Mesodermal cell (in vitro differentiated cells): Measurements from ENCODE around the gene EXOC3.

Experiments used
- H3K27ac ChIP-seq: 2 replicates; pipeline ENCODE4 v1.7.0; 2013; ENCODE audit warnings: mild to moderate bottlenecking, low read depth, low read length, moderate library complexity; ENCODE audit not compliant: severe bottlenecking
- H3K36me3 ChIP-seq: 2 replicates; pipeline ENCODE4 v1.7.1; 2013; ENCODE audit warnings: mild to moderate bottlenecking, low read length, moderate library complexity; ENCODE audit not compliant: control insufficient read depth, insufficient read depth
- H3K4me1 ChIP-seq: one replicate; pipeline ENCODE4 v1.7.1; 2013; ENCODE audit warnings: mild to moderate bottlenecking, low read length; ENCODE audit not compliant: insufficient read depth, control insufficient read depth, poor library complexity, severe bottlenecking
- H3K4me3 ChIP-seq: 2 replicates; pipeline ENCODE4 v1.7.0; 2013; ENCODE audit warnings: low read length, control low read depth, mild to moderate bottlenecking; ENCODE audit not compliant: insufficient read depth, poor library complexity, severe bottlenecking; ENCODE audit errors: extremely low read depth
- H3K9me3 ChIP-seq: 2 replicates; pipeline ENCODE4 v1.7.1; 2013; ENCODE audit warnings: mild to moderate bottlenecking, low read length, moderate library complexity; ENCODE audit not compliant: control insufficient read depth
- WGBS, 2 experiments: methylation state at CpG; one replicate each; pipeline ENCODE4 v1.1.5; 2013; ENCODE audit warnings: missing lambda C conversion rate in 2 of 2; ENCODE audit not compliant: insufficient coverage in 2 of 2; 5-methylcytosine and 5-hydroxymethylcytosine counted together

EXOC3 gene

DNA sequence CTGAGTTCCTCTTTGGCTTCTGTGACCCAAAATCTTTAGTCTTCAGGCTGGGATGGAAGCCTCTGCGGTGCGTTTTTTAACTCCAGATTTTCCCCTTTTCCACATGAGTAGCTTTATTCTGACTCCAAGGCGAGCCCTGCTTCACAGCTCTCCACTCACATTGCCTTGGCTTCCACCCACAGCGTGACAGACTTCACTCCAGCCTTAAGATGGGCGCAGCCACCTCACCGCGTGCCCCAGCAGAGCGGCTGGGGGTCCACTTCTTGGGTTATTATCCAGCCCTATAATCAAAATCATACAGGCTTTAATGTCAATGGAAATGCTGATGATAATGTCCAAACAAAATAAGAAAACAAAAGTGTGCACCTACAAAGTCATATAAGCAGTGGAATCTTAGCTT, 1.2 kb downstream of the EXOC3 start:
- Histone ChIP-seq H3K4me1 (peaks cover 13% of the 10 kb centered on the region), H3K27ac (no peak overlapping the region), H3K4me3 (peak overlapping the region; percentile 79), H3K9me3 (no peaks in the 10 kb centered on the region), H3K36me3 (peaks cover 33% of the 10 kb centered on the region)
- 81 to 90% methylated on average over 5 of the region's 8 CpGs for WGBS, 2 experiments

DNA sequence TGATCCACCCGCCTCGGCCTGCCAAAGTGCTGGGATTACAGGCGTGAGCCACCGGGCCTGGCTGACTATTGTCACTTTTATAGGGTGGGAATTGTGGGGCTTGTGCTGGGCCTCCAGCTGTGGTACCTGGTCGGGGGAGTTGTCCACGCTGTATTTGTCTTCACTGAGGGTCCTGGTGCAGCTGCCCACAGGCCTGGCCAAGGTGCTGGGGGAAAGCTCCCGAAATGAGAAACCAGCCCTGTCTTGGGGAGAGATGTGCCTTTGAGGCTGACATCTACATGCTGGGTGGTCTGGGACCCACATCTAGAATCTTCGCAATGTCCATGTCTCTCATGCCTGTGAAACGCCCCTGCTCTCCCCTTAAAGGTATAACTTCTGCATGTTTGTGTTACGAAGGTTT, 2.6 kb downstream of the EXOC3 start:
- Histone ChIP-seq H3K36me3 (peaks cover 46% of the 10 kb centered on the region), H3K9me3 (no peaks in the 10 kb centered on the region), H3K4me3 (no peak overlapping the region), H3K27ac (no peak overlapping the region), H3K4me1 (peaks cover 13% of the 10 kb centered on the region)
- WGBS, 2 experiments: 96% methylated on average over 9 to 10 of the region's 10 CpGs

DNA sequence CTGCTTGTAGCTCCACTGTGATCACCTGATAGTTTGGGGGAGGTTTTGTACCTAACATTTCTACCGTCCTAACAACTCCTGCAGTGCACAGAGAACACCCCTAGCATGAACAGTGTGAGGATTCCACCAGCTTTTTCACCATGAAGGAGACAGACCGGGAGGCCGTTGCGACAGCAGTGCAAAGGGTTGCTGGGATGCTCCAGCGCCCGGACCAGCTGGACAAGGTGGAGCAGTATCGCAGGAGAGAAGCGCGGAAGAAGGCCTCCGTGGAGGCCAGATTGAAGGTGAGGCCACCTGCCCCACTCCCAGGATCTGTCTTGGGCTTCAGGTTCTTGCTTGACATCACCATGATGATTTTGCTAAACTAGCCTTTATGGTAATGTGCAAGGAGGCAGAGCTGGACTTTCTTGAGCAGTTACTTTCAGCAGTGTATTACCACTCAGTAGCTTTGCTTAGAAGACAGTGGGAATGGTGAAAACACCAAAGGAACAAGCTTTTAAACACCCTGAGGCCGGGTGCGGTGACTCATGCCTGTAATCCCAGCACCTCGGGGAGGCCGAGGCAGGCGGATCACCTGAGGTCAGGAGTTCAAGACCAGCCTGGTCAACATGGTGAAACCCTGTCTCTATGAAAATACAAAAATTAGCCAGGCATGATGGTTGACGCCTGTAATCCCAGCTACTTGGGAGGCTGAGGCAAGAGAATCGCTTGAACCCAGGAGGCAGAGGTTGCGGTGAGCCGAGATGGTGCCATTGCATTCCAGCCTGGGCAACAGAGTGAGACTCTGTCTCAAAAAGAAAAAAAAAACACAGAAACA, 3.3 kb downstream of the EXOC3 start:
- Histone ChIP-seq H3K4me1 (peaks cover 13% of the 10 kb centered on the region), H3K9me3 (no peaks in the 10 kb centered on the region), H3K36me3 (peaks cover 46% of the 10 kb centered on the region), H3K4me3 (no peak overlapping the region), H3K27ac (no peak overlapping the region)
- WGBS, 2 experiments: 91 to 97% methylated on average over 16 of the region's 19 CpGs

DNA sequence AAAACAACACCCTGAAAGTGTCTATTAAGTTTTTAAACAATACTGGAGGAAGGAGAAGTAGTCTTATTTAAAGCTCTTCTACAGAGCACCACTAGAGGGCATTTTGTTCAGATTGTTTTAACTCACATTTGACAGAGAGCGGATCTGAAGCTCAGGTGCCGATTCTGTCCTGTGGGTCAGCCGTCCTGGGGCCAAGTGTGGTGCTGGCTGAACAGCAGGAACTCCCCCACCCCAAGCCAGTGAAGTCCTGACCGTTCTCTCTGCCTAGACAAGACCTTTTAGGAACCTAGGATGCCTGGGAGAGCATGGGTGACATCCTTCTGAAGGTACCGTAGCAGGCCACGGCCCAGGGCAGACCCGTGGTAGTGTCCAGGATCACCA, 3.9 kb downstream of the EXOC3 start:
- H3K36me3 ChIP-seq: peaks cover 52% of the 10 kb centered on the region
- H3K4me3 ChIP-seq: no peak overlapping the region
- peaks cover 5% of the 10 kb centered on the region for H3K9me3 ChIP-seq
- H3K4me1 ChIP-seq: peaks cover 12% of the 10 kb centered on the region
- no peak overlapping the region for H3K27ac ChIP-seq
- WGBS, 2 experiments: 77 to 83% methylated on average over 6 to 7 of the region's 7 CpGs

DNA sequence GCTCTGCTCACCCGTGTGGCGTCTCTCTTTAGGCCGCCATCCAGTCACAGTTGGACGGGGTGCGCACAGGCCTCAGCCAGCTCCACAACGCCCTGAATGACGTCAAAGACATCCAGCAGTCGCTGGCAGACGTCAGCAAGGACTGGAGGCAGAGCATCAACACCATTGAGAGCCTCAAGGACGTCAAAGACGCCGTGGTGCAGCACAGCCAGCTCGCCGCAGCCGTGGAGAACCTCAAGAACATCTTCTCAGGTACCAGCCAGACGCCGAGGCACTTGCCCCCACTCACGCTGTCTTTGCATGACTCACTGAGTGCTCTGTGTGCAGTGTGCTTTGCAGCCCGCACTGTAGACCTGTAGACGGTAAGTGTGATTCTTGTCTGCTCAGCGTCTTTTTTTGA, 4.5 kb downstream of the EXOC3 start:
- H3K4me3 ChIP-seq: no peak overlapping the region

DNA sequence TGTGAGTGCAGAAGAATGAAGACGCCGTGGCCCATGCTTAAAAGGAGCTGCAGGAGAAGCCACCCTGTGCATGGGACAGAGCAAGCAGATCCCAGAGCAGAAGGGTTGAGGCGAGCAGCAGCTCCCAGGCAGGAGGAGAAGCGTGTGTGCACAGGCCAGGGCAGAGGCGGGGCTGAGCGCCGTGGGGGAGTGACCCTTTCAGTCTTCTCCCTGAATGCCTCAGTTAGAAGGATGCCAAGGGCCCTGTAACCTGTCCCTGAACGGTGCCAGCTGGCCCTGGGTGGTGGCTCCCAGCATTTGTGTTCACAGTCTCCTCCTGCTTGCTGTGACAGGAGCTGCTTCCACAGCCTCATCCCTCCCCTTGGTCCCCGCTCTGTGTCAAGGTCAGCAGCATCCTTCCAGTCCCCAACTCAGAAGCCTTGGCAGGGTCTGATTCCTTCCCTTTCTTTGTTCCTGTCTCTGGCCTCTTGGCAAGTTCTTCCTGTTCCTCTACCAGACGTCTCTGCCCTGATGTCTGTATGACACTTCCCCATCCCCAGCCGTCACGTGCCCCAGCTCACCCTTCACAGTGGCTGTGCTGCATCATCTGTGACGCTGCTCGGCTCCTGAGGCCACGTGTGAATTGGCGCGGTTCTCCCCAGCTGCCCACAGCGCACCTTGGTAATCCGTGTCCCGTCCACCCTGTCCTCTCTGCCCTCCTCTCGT, 5.2 kb downstream of the EXOC3 start:
- Histone ChIP-seq H3K4me3 (no peak overlapping the region), H3K4me1 (peaks cover 8% of the 10 kb centered on the region), H3K27ac (no peak overlapping the region), H3K9me3 (peaks cover 13% of the 10 kb centered on the region), H3K36me3 (peaks cover 64% of the 10 kb centered on the region)
- 95 to 96% methylated on average over 21 of the region's 21 CpGs for WGBS, 2 experiments

More for the DNA sequence above, 4.5 kb downstream of the EXOC3 start:
- Histone ChIP-seq H3K27ac (no peak overlapping the region), H3K36me3 (peaks cover 57% of the 10 kb centered on the region), H3K9me3 (peaks cover 11% of the 10 kb centered on the region), H3K4me1 (peaks cover 8% of the 10 kb centered on the region)
- WGBS, 2 experiments: 91 to 94% methylated on average over 21 of the region's 21 CpGs

DNA sequence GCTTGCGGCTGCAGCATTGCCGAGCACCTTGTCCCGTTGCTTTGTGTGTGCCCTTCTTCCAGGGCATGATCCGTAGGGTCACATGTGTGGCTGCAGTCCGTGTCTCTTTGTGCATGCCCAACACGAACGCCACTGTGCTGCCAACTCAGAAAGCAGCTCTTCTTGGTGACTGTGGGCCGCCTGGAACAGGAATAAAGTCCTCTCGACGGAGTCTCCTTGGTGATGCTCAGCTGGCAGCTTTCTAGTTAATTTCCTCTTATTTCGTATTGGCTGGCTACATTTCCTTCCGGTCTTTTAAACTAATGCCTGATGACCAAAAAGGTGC, 5.8 kb downstream of the EXOC3 start:
- no peak overlapping the region for H3K4me3 ChIP-seq
- peaks cover 13% of the 10 kb centered on the region for H3K9me3 ChIP-seq
- no peak overlapping the region for H3K27ac ChIP-seq
- WGBS, 2 experiments: 94 to 99% methylated on average over 12 of the region's 12 CpGs
- H3K36me3 ChIP-seq: peaks cover 69% of the 10 kb centered on the region
- H3K4me1 ChIP-seq: peaks cover 6% of the 10 kb centered on the region

DNA sequence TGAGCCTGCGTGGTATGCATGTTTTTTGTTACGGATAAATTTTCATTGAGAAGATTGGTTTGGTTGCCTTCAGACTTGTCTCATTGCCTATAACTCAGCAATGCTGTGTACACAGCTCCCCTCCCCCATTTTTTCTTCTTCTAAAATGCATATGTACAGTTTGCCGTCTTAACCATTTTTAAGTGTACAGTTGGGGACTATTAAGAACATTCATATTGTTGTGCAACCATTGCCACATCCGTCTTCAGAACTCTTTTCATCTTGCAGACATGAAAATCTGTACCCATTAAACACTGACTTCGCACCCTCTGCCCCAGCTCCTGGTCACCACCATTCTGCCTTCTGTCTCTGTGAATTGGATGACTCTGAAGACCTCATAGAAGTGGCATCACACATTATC, 6.2 kb downstream of the EXOC3 start:
- H3K9me3 ChIP-seq: peaks cover 13% of the 10 kb centered on the region
- peaks cover 2% of the 10 kb centered on the region for H3K4me1 ChIP-seq
- no peak overlapping the region for H3K27ac ChIP-seq
- WGBS, 2 experiments: 93 to 94% methylated on average over 2 to 3 of the region's 5 CpGs
- no peak overlapping the region for H3K4me3 ChIP-seq
- H3K36me3 ChIP-seq: peaks cover 74% of the 10 kb centered on the region

DNA sequence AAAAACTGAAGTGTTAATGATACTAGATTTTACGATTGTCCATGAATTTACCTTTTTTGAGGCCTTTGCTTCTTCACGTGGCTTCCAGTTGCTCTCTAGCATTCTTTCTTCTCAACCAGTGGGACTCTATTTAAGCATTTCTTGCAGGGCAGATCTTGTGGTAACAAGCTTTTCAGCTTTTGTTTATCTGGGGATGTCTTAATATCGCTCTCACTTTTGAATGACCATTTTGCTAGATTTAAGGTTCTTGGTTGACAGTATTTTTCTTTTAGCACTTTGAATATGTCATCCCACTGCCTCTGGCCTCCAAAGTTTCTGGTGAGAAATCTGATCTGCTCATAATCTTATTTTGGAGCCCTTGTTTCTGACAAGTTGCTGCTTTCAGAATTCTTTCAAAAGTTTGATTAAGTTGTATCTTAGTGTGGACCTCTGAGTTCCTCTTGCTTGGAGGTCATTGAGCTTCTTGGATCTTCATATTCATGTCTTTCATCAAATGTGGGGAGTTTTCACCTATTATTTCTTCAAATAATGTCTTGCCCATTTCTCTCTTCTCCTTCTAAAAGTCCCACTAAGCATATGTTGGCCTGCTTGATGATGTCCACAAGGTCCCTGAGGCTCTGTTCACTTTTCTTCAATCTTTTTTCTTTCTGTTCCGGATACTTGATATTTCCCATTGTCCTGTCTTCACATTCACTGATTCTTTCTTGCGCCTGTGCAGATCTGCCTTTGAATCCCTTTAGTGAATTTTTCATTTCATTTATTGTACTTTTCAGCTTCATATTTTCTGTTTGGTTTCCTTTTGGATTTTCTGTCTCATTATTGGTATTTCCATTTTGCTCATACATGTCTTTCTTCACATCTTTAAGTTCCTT, 8.8 kb downstream of the EXOC3 start:
- H3K36me3 ChIP-seq: peaks cover 89% of the 10 kb centered on the region
- peaks cover 13% of the 10 kb centered on the region for H3K9me3 ChIP-seq
- no peaks in the 10 kb centered on the region for H3K4me1 ChIP-seq
- no peak overlapping the region for H3K27ac ChIP-seq
- no peak overlapping the region for H3K4me3 ChIP-seq
- WGBS, 2 experiments: 67 to 76% methylated on average over 2 to 3 of the region's 5 CpGs

DNA sequence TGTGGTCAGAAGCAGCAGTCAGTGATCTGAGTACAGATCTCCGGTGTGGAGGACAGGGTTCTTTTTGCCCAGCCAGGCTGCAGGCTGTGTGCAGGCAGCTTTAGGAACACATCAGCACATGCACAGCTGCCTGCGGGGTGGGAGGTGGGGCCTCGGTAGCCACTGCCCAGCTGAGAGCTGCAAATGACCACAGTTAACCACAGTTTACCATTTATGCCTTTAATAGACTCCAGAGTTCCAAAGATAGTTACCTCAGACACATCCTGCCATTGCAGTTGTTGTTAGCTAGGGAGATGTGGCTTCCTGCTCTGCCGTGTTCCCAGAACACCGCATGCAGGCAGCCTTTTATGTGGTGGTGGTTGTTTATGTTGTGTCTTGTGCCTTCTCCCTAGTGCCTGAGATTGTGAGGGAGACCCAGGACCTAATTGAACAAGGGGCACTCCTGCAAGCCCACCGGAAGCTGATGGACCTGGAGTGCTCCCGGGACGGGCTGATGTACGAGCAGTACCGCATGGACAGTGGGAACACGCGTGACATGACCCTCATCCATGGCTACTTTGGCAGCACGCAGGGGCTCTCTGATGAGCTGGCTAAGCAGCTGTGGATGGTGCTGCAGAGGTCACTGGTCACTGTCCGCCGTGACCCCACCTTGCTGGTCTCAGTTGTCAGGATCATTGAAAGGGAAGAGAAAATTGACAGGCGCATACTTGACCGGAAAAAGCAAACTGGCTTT, 10.2 kb downstream of the EXOC3 start:
- H3K4me3 ChIP-seq: no peak overlapping the region
- 95 to 96% methylated on average over 15 of the region's 17 CpGs for WGBS, 2 experiments
- H3K27ac ChIP-seq: no peak overlapping the region
- peaks cover 13% of the 10 kb centered on the region for H3K9me3 ChIP-seq
- H3K36me3 ChIP-seq: peaks cover 89% of the 10 kb centered on the region
- no peaks in the 10 kb centered on the region for H3K4me1 ChIP-seq
